Measurements from ENCODE around the gene GRIK3. TPM values are rescaled to one million over a fixed set of nuclear protein-coding genes. Genes with fewer than 3 reads are reported as not detected.

Gene GRIK3
- total and polyA plus RNA-seq, 2 experiments from 2014 or later = 0.31 to 2.9 TPM

DNA sequence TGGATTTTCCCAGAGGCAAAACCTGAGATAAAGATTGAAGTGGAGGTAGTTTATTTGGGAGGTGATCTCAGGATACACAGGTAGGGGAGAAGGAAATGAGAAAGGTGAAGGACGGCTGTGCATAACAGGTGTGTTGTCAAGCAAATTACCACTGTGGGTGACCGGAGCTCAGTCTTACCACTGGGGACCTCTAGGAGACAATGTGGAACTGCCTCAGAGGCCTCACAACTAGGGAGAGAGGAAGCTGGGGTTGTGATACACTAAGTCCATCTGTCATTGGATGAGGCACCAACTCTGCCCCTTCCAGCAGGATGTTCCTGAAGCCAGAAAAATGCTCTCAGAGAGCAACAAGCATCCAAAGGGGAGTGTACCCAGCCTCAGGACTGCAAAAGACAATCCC lies 32.6 kb downstream of the GRIK3 start:
- no peak overlapping the region for H3K4me3 ChIP-seq
- H3K36me3 ChIP-seq (ENCODE audit: insufficient read depth) = no peaks in the 10 kb centered on the region
- Mint-ChIP-seq H3K36me3 (ENCODE audit: low read depth) (no peaks in the 10 kb centered on the region), H3K27me3 (ENCODE audit: insufficient read depth, low read depth, poor library complexity) (peaks cover 3% of the 10 kb centered on the region), H3K27ac (0 out of 2 replicates have a peak overlapping the region, but pooled peaks have one; percentile 1), H3K4me3 (no peak overlapping the region; the same call in 2 of the 3 replicates), H3K4me1 (peaks cover 48% of the 10 kb centered on the region), H3K9me3 (no peaks in the 10 kb centered on the region)
- TF ChIP-seq, protein P1, sequence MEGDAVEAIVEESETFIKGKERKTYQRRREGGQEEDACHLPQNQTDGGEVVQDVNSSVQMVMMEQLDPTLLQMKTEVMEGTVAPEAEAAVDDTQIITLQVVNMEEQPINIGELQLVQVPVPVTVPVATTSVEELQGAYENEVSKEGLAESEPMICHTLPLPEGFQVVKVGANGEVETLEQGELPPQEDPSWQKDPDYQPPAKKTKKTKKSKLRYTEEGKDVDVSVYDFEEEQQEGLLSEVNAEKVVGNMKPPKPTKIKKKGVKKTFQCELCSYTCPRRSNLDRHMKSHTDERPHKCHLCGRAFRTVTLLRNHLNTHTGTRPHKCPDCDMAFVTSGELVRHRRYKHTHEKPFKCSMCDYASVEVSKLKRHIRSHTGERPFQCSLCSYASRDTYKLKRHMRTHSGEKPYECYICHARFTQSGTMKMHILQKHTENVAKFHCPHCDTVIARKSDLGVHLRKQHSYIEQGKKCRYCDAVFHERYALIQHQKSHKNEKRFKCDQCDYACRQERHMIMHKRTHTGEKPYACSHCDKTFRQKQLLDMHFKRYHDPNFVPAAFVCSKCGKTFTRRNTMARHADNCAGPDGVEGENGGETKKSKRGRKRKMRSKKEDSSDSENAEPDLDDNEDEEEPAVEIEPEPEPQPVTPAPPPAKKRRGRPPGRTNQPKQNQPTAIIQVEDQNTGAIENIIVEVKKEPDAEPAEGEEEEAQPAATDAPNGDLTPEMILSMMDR (conservative IDR thresholded peaks at IDR 0.05; ENCODE audit: low read depth in 2 of 2) = peak in 1 of 2 experiments; percentile 21; a peak in 1 of 4 replicates
- TF ChIP-seq STAT1 (IDR thresholded peaks at IDR 0.05; ENCODE audit: unreplicated experiment) = no peak
- H3K4me1 ChIP-seq (ENCODE audit: insufficient read depth) = peaks cover 13% of the 10 kb centered on the region
- no peaks in the 10 kb centered on the region for H3K9me2 ChIP-seq (ENCODE audit: insufficient read depth)
- H2AFZ ChIP-seq = no peak overlapping the region
- DNase-seq (ENCODE audit: low spot score) = peak; percentile 34
- no peaks in the 10 kb centered on the region for H3K27me3 ChIP-seq (ENCODE audit: insufficient read depth)
- H3K4me2 ChIP-seq = peak overlapping the region; percentile 41; the same call in 1 of the 2 replicates
- no peak overlapping the region for H3K27ac ChIP-seq (ENCODE audit: low read depth)
- H3K79me2 ChIP-seq (replicated peaks; ENCODE audit: insufficient read depth) = no peaks in the 10 kb centered on the region
- H4K20me1 ChIP-seq (replicated peaks; ENCODE audit: insufficient read depth) = no peaks in the 10 kb centered on the region; the same call in 1 of the 2 replicates
- peak; percentile 78 for ATAC-seq
- no peaks in the 10 kb centered on the region for H3F3A ChIP-seq (replicated peaks; ENCODE audit: low read depth)

DNA sequence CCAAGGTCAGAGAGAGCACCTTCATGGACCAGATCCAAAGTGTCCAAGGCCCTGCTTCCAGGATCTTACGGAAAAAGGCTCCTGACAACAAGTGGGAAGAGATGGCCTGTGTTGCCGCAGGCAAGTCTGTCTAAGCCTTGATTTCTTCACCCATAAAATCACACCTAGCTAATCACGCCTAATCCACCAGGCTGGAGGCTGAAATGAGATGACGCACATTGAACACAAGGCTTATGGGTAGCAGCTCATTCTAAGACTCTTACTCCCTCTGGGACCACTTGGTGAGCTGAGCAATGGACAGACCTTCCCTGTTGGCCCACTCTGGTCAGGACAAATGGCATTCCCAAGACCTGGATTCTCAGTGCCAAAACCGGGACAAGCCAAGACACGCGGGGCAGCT lies 38.2 kb downstream of the GRIK3 start:
- no peak for DNase-seq (ENCODE audit: low spot score)
- Mint-ChIP-seq H3K4me1 (peaks cover 10% of the 10 kb centered on the region), H3K9me3 (no peaks in the 10 kb centered on the region)

DNA sequence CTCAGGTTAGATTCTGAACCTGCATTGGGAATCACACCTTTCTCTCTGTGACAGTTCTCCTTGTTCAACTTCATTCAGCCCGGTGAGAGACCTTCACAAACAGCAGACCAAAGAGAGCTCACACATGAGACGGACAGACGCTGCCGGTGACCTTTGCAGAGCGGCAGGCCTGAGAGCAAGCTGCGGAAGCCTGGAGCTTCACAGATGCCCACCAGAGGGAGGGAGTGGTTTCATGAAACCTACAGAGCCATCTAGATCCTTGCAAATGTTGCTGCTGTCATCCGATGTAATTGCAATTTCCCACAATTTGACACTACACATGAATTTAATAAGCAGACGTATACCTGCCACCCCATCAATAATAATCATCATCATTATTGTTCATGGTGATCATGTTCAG lies 39.4 kb downstream of the GRIK3 start:
- peaks cover 7% of the 10 kb centered on the region for H3K27me3 Mint-ChIP-seq (ENCODE audit: insufficient read depth, low read depth, poor library complexity)
- ATAC-seq (peak; percentile 42; the same call in 1 of the 3 replicates), DNase-seq (ENCODE audit: low spot score) (peak; percentile 25)
- no peak overlapping the region for H3K27ac ChIP-seq (ENCODE audit: low read depth)
- no peak overlapping the region for H3K4me3 ChIP-seq
- no peaks in the 10 kb centered on the region for H3K79me2 ChIP-seq (replicated peaks; ENCODE audit: insufficient read depth)
- TF ChIP-seq, protein P1 (conservative IDR thresholded peaks at IDR 0.05; ENCODE audit: low read depth in 2 of 2) = peak in 1 of 2 experiments; percentile 18; a peak in 2 of 4 replicates
- no peak for TF ChIP-seq EZH2 (IDR thresholded peaks at IDR 0.05; ENCODE audit: low read depth, unreplicated experiment)
- H3K4me1 Mint-ChIP-seq = no peaks in the 10 kb centered on the region
- no peak overlapping the region for H2AFZ ChIP-seq
- no peaks in the 10 kb centered on the region for H3K9me3 Mint-ChIP-seq
- H3K36me3 ChIP-seq (ENCODE audit: insufficient read depth) = no peaks in the 10 kb centered on the region
- no peaks in the 10 kb centered on the region for H4K20me1 ChIP-seq (replicated peaks; ENCODE audit: insufficient read depth)
- H3F3A ChIP-seq (replicated peaks; ENCODE audit: low read depth) = no peaks in the 10 kb centered on the region
- H3K9me2 ChIP-seq (ENCODE audit: insufficient read depth) = no peaks in the 10 kb centered on the region
- H3K4me3 Mint-ChIP-seq = no peak overlapping the region
- no peak overlapping the region for H3K27ac Mint-ChIP-seq
- no peak overlapping the region for H3K4me2 ChIP-seq
- H3K36me3 Mint-ChIP-seq (ENCODE audit: low read depth) = no peaks in the 10 kb centered on the region
- no peaks in the 10 kb centered on the region for H3K4me1 ChIP-seq (ENCODE audit: insufficient read depth)
- no peaks in the 10 kb centered on the region for H3K27me3 ChIP-seq (ENCODE audit: insufficient read depth)

More for the DNA sequence above, 38.2 kb downstream of the GRIK3 start:
- Mint-ChIP-seq H3K27me3 (ENCODE audit: insufficient read depth, low read depth, poor library complexity) (peaks cover 7% of the 10 kb centered on the region), H3K27ac (no peak overlapping the region), H3K4me3 (no peak overlapping the region), H3K36me3 (ENCODE audit: low read depth) (no peaks in the 10 kb centered on the region)
- TF ChIP-seq ZNF114 (CRISPR knock-in tag; IDR thresholded peaks at IDR 0.05) = no peak
- TF ChIP-seq ZNF331 (CRISPR knock-in tag; IDR thresholded peaks at IDR 0.05; ENCODE audit: low read depth) = no peak
- TF ChIP-seq EZH2 (IDR thresholded peaks at IDR 0.05; ENCODE audit: low read depth, unreplicated experiment) = no peak
- TF ChIP-seq, protein P2, sequence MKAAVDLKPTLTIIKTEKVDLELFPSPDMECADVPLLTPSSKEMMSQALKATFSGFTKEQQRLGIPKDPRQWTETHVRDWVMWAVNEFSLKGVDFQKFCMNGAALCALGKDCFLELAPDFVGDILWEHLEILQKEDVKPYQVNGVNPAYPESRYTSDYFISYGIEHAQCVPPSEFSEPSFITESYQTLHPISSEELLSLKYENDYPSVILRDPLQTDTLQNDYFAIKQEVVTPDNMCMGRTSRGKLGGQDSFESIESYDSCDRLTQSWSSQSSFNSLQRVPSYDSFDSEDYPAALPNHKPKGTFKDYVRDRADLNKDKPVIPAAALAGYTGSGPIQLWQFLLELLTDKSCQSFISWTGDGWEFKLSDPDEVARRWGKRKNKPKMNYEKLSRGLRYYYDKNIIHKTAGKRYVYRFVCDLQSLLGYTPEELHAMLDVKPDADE (IDR thresholded peaks at IDR 0.05) = no peak
- no peak for TF ChIP-seq STAT1 (IDR thresholded peaks at IDR 0.05; ENCODE audit: unreplicated experiment)
- TF ChIP-seq CREB1 (CRISPR knock-in tag; IDR thresholded peaks at IDR 0.05; ENCODE audit: low read depth) = no peak
- no peak for TF ChIP-seq EZH2phosphoT487 (IDR thresholded peaks at IDR 0.05; ENCODE audit: unreplicated experiment)
- H4K20me1 ChIP-seq (replicated peaks; ENCODE audit: insufficient read depth) = no peaks in the 10 kb centered on the region; the same call in 1 of the 2 replicates
- no peaks in the 10 kb centered on the region for H3K27me3 ChIP-seq (ENCODE audit: insufficient read depth)
- no peaks in the 10 kb centered on the region for H3K79me2 ChIP-seq (replicated peaks; ENCODE audit: insufficient read depth)
- no peak overlapping the region for H3K4me3 ChIP-seq
- H3F3A ChIP-seq (replicated peaks; ENCODE audit: low read depth) = no peaks in the 10 kb centered on the region
- no peak overlapping the region for H2AFZ ChIP-seq
- no peaks in the 10 kb centered on the region for H3K9me2 ChIP-seq (ENCODE audit: insufficient read depth)
- no peak overlapping the region for H3K4me2 ChIP-seq
- no peak for ATAC-seq
- no peak overlapping the region for H3K27ac ChIP-seq (ENCODE audit: low read depth)
- no peaks in the 10 kb centered on the region for H3K36me3 ChIP-seq (ENCODE audit: insufficient read depth)
- no peaks in the 10 kb centered on the region for H3K4me1 ChIP-seq (ENCODE audit: insufficient read depth)
